Gastrocnemius medialis (tissue), 4 donors: ENCODE data around the gene TXNRD3. TPM values are rescaled to one million over a fixed set of nuclear protein-coding genes. Genes with fewer than 3 reads are reported as not detected.

Experiments
- ATAC-seq, 2 donors: fragments of 150-250 bp; one replicate each; pipeline ENCODE4 v1.9.1; 2016
- DNase-seq, 2 donors: peaks; one replicate each; pipeline ENCODE4 v3.0.0-alpha.2; 2019
- H3K27ac ChIP-seq, 4 donors: fragments of 200-600 bp; sonication (generic); 1 replicate in 1 of 4; 2 replicates in 3 of 4; pipeline ENCODE4 v1.5.1; 2016 to 2018; ENCODE audit warnings: mild to moderate bottlenecking in 2 of 4, moderate library complexity in 1 of 4
- H3K27me3 ChIP-seq, 3 donors: fragments of 200-600 bp; sonication (generic) in 2 of 3; 1 replicate in 1 of 3; 2 replicates in 2 of 3; pipeline versions ENCODE4 v1.5.1 to v1.6.0; 2016 to 2019; ENCODE audit warnings: mild to moderate bottlenecking in 1 of 3, moderate library complexity in 1 of 3
- H3K36me3 ChIP-seq, 2 donors: fragments of 200-600 bp; sonication (generic) in 1 of 2; one replicate each; pipeline ENCODE4 v1.5.1; 2017 to 2018
- H3K4me1 ChIP-seq, 2 donors: fragments of 200-600 bp; sonication (generic) in 1 of 2; one replicate each; pipeline ENCODE4 v1.5.1; 2016 to 2017; ENCODE audit warnings: mild to moderate bottlenecking in 2 of 2
- H3K4me3 ChIP-seq, 4 donors: fragments of 200-600 bp; sonication (generic) in 3 of 4; 1 replicate in 1 of 4; 2 replicates in 3 of 4; pipeline ENCODE4 v1.5.1; 2016 to 2019; ENCODE audit warnings: mild to moderate bottlenecking in 2 of 4
- H3K9me3 ChIP-seq, 3 donors: fragments of 200-600 bp; sonication (generic) in 2 of 3; 1 replicate in 1 of 3; 2 replicates in 2 of 3; pipeline ENCODE4 v1.5.1; 2016 to 2019
- POLR2A ChIP-seq, 2 donors: fragments of 450-650 bp; IDR thresholded peaks; one replicate each; pipeline ENCODE4 v1.6.1; 2017; ENCODE audit warnings: antibody characterized with exemption in 2 of 2, mild to moderate bottlenecking in 2 of 2, moderate library complexity in 2 of 2
- in situ Hi-C, 4 donors: fragments of 200-750 bp; cut with MboI; loops; one replicate each; pipeline versions ENCODE4 v1.15.0 to v1.8.0; 2017; ENCODE audit warnings: low sequenced_read_pairs in 4 of 4
- intact Hi-C: fragments of 100-400 bp; cut with DNase I; formaldehyde crosslinking; loops from one replicate; pipeline ENCODE4 v1.15.1; 2023; ENCODE audit warnings: low total_unique reads
- total RNA-seq, 4 donors: library from RNA; depleted of rRNA; stranded (reverse); fragments of >200 nt; gene quantifications; one replicate each; pipeline versions ENCODE4 v1.1.0 to v1.2.3, GENCODE V29; 2016
- TF ChIP-seq, protein P1 (sequence below), 5 experiments: fragments of 450-650 bp in 3 of 5; fragments of 200-600 bp in 2 of 5; sonication (generic) in 2 of 5; IDR thresholded peaks in 4 of 5; conservative IDR thresholded peaks in 1 of 5; 1 replicate in 4 of 5; 2 replicates in 1 of 5; pipeline ENCODE4 v1.5.1; 2016 to 2019; ENCODE audit warnings: antibody characterized with exemption in 5 of 5, mild to moderate bottlenecking in 3 of 5, moderate library complexity in 3 of 5

The TXNRD3 gene
- total RNA-seq, 4 donors from 2014 or later: 2.5 to 7.0 (median 4.5) TPM

DNA sequence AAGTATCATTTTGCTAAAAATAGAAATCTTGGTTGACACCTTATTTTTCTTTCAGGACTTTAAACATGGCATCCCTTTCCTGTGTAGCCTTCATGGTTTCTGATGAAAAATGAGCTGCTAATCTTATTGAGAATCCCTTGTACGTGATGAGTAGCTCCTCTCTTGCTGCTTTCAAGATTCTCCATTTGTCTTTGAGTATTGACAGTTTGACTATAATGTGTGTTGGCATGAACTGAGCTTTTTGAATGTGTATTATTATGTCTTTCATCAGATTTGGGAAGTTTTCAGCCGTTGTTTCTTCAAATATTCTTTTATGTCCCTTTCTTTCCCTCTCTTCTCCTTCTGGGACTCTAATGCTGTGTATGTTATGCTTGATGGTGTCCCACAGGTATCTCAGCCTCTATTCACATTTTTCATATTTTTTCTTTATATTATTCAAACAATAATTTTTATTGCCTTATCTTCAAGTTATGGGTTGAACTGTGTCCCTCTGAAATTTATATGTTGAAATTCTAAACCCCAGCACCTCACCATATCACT lies 92.1 kb downstream of the TXNRD3 start:
- intact Hi-C loops (no loop called here), in situ Hi-C loops (no loop called here)
- H3K4me3 ChIP-seq: no peak overlapping the region
- DNase-seq: no peak
- ATAC-seq: no peak
- peaks cover 0 to 3% (median 0%) of the 10 kb centered on the region in 3 donors for H3K9me3 ChIP-seq
- no peak overlapping the region for H3K27ac ChIP-seq
- no peak for TF ChIP-seq POLR2A (IDR thresholded peaks at IDR 0.05)
- TF ChIP-seq, protein P1, sequence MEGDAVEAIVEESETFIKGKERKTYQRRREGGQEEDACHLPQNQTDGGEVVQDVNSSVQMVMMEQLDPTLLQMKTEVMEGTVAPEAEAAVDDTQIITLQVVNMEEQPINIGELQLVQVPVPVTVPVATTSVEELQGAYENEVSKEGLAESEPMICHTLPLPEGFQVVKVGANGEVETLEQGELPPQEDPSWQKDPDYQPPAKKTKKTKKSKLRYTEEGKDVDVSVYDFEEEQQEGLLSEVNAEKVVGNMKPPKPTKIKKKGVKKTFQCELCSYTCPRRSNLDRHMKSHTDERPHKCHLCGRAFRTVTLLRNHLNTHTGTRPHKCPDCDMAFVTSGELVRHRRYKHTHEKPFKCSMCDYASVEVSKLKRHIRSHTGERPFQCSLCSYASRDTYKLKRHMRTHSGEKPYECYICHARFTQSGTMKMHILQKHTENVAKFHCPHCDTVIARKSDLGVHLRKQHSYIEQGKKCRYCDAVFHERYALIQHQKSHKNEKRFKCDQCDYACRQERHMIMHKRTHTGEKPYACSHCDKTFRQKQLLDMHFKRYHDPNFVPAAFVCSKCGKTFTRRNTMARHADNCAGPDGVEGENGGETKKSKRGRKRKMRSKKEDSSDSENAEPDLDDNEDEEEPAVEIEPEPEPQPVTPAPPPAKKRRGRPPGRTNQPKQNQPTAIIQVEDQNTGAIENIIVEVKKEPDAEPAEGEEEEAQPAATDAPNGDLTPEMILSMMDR (IDR thresholded peaks at IDR 0.05 in 4 of 5, conservative IDR thresholded peaks at IDR 0.05 in 1 of 5): no peak
- no peaks in the 10 kb centered on the region for H3K27me3 ChIP-seq
- no peaks in the 10 kb centered on the region for H3K4me1 ChIP-seq
- no peaks in the 10 kb centered on the region for H3K36me3 ChIP-seq

DNA sequence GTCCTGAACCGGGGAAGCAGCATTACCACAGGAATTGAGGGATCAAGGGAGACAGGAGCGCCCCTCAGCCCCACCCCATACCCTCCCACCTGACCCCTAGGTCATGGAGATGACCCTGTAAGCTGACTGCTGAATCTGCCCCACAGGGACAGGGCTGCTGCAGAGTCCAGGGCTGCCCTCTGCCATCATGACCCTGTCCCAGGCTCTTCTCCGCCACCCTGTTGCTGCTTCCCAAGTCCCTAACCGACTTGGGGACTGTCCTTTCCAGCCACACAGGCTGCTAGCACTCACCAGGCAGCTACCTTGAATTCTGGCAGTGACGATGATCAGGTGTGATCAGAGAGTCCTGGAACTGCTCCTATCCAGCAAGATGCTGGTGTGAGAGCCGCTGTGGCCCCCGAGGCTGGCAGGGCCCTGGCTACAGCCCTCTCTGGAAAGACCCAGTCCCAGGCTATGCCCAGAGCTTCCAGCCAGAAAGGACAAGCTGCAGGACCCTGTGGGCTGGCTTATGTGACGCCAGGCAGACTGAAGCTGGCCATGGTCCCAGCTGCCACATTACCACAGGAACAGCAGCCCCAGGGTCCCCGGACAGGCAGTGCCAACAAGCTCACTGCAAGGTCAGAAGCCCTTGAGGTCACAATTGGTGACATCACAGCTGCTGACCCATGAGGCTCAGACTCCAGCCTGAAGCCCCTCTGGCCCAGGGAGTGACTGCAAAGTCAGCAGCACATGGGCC lies 96.4 kb downstream of the TXNRD3 start, which contains the start of gene C3orf22:
Gene C3orf22, minus strand, starts transcription at position 597 of the 736 bp plus-strand sequence. CDS start 5,542 bp downstream, outside the sequence.
- no peaks in the 10 kb centered on the region for H3K4me1 ChIP-seq
- DNase-seq (no peak), ATAC-seq (no peak)
- H3K4me3 ChIP-seq: no peak within 1 kb of the TSS
- no peaks in the 10 kb centered on the region for H3K27me3 ChIP-seq
- in situ Hi-C loops (no loop called here), intact Hi-C loops (no loop called here)
- no peak within 1 kb of the TSS for H3K27ac ChIP-seq
- TF ChIP-seq, protein P1 (IDR thresholded peaks at IDR 0.05 in 4 of 5, conservative IDR thresholded peaks at IDR 0.05 in 1 of 5): no peak
- TF ChIP-seq POLR2A (IDR thresholded peaks at IDR 0.05): no peak
- H3K9me3 ChIP-seq: peaks cover 0 to 3% (median 0%) of the 10 kb centered on the region in 3 donors
- H3K36me3 ChIP-seq: no peaks in the 10 kb centered on the region

DNA sequence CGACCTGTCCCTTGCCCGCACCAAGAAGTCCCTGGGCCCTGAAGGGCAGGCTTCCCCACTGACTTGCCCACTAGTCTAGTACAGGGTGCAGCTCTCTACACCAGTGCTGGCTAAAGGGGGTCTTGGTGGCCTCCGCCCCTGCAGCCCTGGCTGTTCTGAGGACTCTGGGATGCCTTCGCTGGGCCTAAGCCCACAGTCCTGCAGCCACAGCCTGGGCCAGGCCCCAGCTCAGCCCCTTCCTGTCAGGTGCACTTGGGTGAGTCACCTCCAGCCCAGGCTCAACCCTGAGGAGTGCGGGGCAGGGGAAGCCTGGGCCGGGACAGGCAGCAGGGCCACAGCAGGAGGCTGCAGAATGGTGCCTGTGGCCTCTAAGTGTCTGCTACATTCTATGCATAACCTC lies 97.2 kb downstream of the TXNRD3 start:
- ATAC-seq: no peak
- intact Hi-C loops: no loop called here

DNA sequence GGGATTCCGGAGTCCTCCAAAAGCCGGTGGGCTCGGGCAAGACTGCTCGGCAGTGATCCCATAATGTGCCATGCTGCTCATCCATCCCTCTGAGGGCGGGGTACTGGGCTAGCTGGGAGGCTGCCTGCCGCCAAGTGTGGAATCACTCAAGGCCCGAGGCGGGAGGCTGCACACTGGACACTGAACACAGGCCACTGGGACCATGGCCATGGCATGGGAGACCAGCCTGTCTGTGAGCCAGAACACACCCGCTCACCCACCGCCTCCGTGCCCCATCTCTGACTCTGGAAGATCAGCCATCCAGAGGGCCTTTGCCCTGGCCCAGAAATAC lies 97.5 kb downstream of the TXNRD3 start:
- TF ChIP-seq, protein P1 (IDR thresholded peaks at IDR 0.05 in 4 of 5, conservative IDR thresholded peaks at IDR 0.05 in 1 of 5): no peak
- no peak for TF ChIP-seq POLR2A (IDR thresholded peaks at IDR 0.05)
- ATAC-seq (no peak), DNase-seq (peak in 1 of 2 donors; percentile 6)
- Histone ChIP-seq H3K4me3 (no peak overlapping the region), H3K27me3 (no peaks in the 10 kb centered on the region), H3K4me1 (no peaks in the 10 kb centered on the region), H3K36me3 (no peaks in the 10 kb centered on the region), H3K27ac (no peak overlapping the region), H3K9me3 (peaks cover 0 to 1% (median 0%) of the 10 kb centered on the region in 3 donors)
- intact Hi-C loops (no loop called here), in situ Hi-C loops (no loop called here)

More for the DNA sequence above, 97.2 kb downstream of the TXNRD3 start:
- no peak for DNase-seq
- no peaks in the 10 kb centered on the region for H3K36me3 ChIP-seq
- H3K9me3 ChIP-seq: peaks cover 0 to 3% (median 0%) of the 10 kb centered on the region in 3 donors
- no peaks in the 10 kb centered on the region for H3K4me1 ChIP-seq
- H3K4me3 ChIP-seq: no peak overlapping the region
- H3K27ac ChIP-seq: no peak overlapping the region
- H3K27me3 ChIP-seq: no peaks in the 10 kb centered on the region
- in situ Hi-C loops: no loop called here
- TF ChIP-seq, protein P1 (IDR thresholded peaks at IDR 0.05 in 4 of 5, conservative IDR thresholded peaks at IDR 0.05 in 1 of 5): no peak
- TF ChIP-seq POLR2A (IDR thresholded peaks at IDR 0.05): no peak

Other genes starting within 250 kb of the TXNRD3 start
- gene ZXDC, start 179.2 kb downstream of the TXNRD3 start, total RNA-seq: 10 to 100 TPM; 40.9 to 54.2 (median 45.4) TPM
- gene UROC1, start 137.4 kb downstream of the TXNRD3 start, total RNA-seq: under 1 TPM in 2 of 4 donors, not detected in 2; 0.07 to 0.36 TPM
- gene CHST13, start 131.0 kb downstream of the TXNRD3 start, total RNA-seq: under 1 TPM in 1 of 4 donors, not detected in 3; 0.49 TPM
- not detected for gene C3orf22, start 96.2 kb downstream of the TXNRD3 start, total RNA-seq
- 1 to 10 TPM; 2.7 to 4.2 (median 3.4) TPM for gene CHCHD6, start 49.1 kb upstream of the TXNRD3 start, total RNA-seq